K562 (cell line): ENCODE measurements around the gene INVS. TPM values are rescaled to one million over a fixed set of nuclear protein-coding genes. Genes with fewer than 3 reads are reported as not detected.
A peak's percentile ranks its signal among the peaks of the same experiment; 100 is the strongest.

ENCODE experiments used
- CTCFL ChIP-seq: IDR thresholded peaks from 2 replicates; pipeline ENCODE4 v1.6.1; 2011; ENCODE audit warnings: borderline replicate concordance, low read depth, mild to moderate bottlenecking, moderate library complexity, low read length; ENCODE audit not compliant: insufficient read depth, poor library complexity, severe bottlenecking
- MEF2A ChIP-seq: IDR thresholded peaks from 2 replicates; pipeline ENCODE4 v1.6.1; 2011; ENCODE audit warnings: low read depth, mild to moderate bottlenecking, low read length, moderate library complexity; ENCODE audit not compliant: control insufficient read depth
- NFIX ChIP-seq: fragments of 250-450 bp; sonication (Bioruptor Pico); IDR thresholded peaks from 2 replicates; pipeline ENCODE4 v1.4.0; 2020; ENCODE audit warnings: low read depth, mild to moderate bottlenecking, moderate library complexity
- NR2C1 ChIP-seq, 2 experiments: fragments of 450-650 bp; IDR thresholded peaks; 2 replicates each; pipeline ENCODE4 v1.6.1; 2017; ENCODE audit warnings: mild to moderate bottlenecking in 2 of 2, antibody characterized with exemption in 1 of 2, inconsistent platforms in 1 of 2, missing compliant biosample characterization in 1 of 2, missing genetic modification characterization in 1 of 2
- NR2C2 ChIP-seq, 2 experiments: fragments of 200-800 bp in 1 of 2; sonication (Bioruptor generic) in 1 of 2; sonication (generic) in 1 of 2; formaldehyde crosslinking in 1 of 2; IDR thresholded peaks; 2 replicates each; pipeline versions ENCODE4 v1.6.1 to v1.8.0; 2016 to 2022; ENCODE audit warnings: mild to moderate bottlenecking in 1 of 2, missing compliant biosample characterization in 1 of 2, missing genetic modification characterization in 1 of 2, missing genetic modification reagents in 1 of 2
- SUPT5H ChIP-seq: fragments of 450-650 bp; IDR thresholded peaks from 2 replicates; pipeline ENCODE4 v1.6.1; 2016
- ZNF407 ChIP-seq: fragments of 450-650 bp; IDR thresholded peaks from 2 replicates; pipeline ENCODE4 v1.6.1; 2016; ENCODE audit warnings: low read depth
- ZNF586 ChIP-seq: fragments of 450-650 bp; formaldehyde crosslinking; conservative IDR thresholded peaks from 2 replicates; pipeline ENCODE4 v1.4.0; 2020; ENCODE audit warnings: mild to moderate bottlenecking, moderate library complexity
- ZSCAN32 ChIP-seq: fragments of 450-650 bp; formaldehyde crosslinking; IDR thresholded peaks from 2 replicates; pipeline ENCODE4 v1.4.0; 2020; ENCODE audit warnings: mild to moderate bottlenecking, moderate library complexity
- polyA plus RNA-seq, 8 experiments: library from polyadenylated mRNA; depleted of rRNA in 4 of 8; stranded (reverse) in 5 of 8; unstranded in 3 of 8; fragments of >200 nt; fragmentation: Nextera tagmentation in 2 of 8; fragmentation: Illumina TruSeq in 1 of 8; extraction: Ambion mirVana in 2 of 8; extraction: Trizol in 1 of 8; gene quantifications; 2 replicates each; pipeline versions ENCODE4 v1.2.1 to v1.2.3, GENCODE V29; 2011 to 2014; ENCODE audit warnings: inconsistent platforms in 1 of 8, missing spikeins in 1 of 8
- total RNA-seq, 7 experiments: library from RNA; depleted of rRNA in 6 of 7; stranded (reverse); fragments of >200 nt in 6 of 7; fragmentation: Illumina TruSeq in 2 of 7; extraction: Trizol in 2 of 7; gene quantifications; 2 replicates each; pipeline versions ENCODE4 v1.2.1 to v1.2.3, GENCODE V29; 2011 to 2021; ENCODE audit warnings: low replicate concordance in 1 of 7
- TF ChIP-seq, protein P1 (sequence below): sonication (generic); formaldehyde crosslinking; IDR thresholded peaks from 2 replicates; pipeline ENCODE4 v1.8.1; 2023; ENCODE audit warnings: mild to moderate bottlenecking, missing genetic modification reagents
- TF ChIP-seq, protein P2 (sequence below): fragments of 450-650 bp; IDR thresholded peaks from 2 replicates; pipeline ENCODE4 v1.6.1; 2016

Gene INVS
- total and polyA plus RNA-seq, 9 of the 15 experiments (the other 6 are each of a cell fraction or from before 2014, with no cell fraction given) = 0.77 to 18.5 (median 10.0) TPM

- no peak for TF ChIP-seq CTCFL
- TF ChIP-seq, protein P1, sequence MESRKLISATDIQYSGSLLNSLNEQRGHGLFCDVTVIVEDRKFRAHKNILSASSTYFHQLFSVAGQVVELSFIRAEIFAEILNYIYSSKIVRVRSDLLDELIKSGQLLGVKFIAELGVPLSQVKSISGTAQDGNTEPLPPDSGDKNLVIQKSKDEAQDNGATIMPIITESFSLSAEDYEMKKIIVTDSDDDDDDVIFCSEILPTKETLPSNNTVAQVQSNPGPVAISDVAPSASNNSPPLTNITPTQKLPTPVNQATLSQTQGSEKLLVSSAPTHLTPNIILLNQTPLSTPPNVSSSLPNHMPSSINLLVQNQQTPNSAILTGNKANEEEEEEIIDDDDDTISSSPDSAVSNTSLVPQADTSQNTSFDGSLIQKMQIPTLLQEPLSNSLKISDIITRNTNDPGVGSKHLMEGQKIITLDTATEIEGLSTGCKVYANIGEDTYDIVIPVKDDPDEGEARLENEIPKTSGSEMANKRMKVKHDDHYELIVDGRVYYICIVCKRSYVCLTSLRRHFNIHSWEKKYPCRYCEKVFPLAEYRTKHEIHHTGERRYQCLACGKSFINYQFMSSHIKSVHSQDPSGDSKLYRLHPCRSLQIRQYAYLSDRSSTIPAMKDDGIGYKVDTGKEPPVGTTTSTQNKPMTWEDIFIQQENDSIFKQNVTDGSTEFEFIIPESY (CRISPR knock-in tag) = no peak
- TF ChIP-seq NR2C1 (IDR thresholded peaks at IDR 0.05) = no peak
- TF ChIP-seq NR2C1 (tag; IDR thresholded peaks at IDR 0.05) = no peak
- TF ChIP-seq ZNF586 = no peak
- no peak for TF ChIP-seq MEF2A
- TF ChIP-seq ZSCAN32 (CRISPR knock-in tag) = no peak
- TF ChIP-seq ZNF407 = 0 out of 2 replicates have a peak, but pooled peaks have one; percentile 3
- TF ChIP-seq NFIX (CRISPR knock-in tag) = no peak
- TF ChIP-seq, protein P2, sequence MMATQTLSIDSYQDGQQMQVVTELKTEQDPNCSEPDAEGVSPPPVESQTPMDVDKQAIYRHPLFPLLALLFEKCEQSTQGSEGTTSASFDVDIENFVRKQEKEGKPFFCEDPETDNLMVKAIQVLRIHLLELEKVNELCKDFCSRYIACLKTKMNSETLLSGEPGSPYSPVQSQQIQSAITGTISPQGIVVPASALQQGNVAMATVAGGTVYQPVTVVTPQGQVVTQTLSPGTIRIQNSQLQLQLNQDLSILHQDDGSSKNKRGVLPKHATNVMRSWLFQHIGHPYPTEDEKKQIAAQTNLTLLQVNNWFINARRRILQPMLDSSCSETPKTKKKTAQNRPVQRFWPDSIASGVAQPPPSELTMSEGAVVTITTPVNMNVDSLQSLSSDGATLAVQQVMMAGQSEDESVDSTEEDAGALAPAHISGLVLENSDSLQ = peak; percentile 69
- TF ChIP-seq SUPT5H = no peak
- TF ChIP-seq NR2C2 (CRISPR knock-in tag; IDR thresholded peaks at IDR 0.05) = no peak
- no peak for TF ChIP-seq NR2C2 (tag; IDR thresholded peaks at IDR 0.05)
Measured at GRCh38 chr9:100282388-100282719, 183.3 kb downstream of the INVS start (continued).
